Endodermal cell (in vitro differentiated cells): ENCODE data around the gene MTHFD1L. TPM values are rescaled to one million over a fixed set of nuclear protein-coding genes. Genes with fewer than 3 reads are reported as not detected.

ENCODE experiments used
- DNase-seq: peaks from one replicate; pipeline ENCODE4 v3.0.0-alpha.2; 2017
- H3K27ac ChIP-seq: 2 replicates; pipeline ENCODE4 v1.5.1; 2013; ENCODE audit warnings: mild to moderate bottlenecking, low read depth, low read length, moderate library complexity
- H3K27me3 ChIP-seq: 2 replicates; pipeline ENCODE4 v1.6.1; 2013; ENCODE audit warnings: mild to moderate bottlenecking, low read length, moderate library complexity; ENCODE audit not compliant: insufficient read depth, control insufficient read depth, poor library complexity, severe bottlenecking
- H3K36me3 ChIP-seq: 2 replicates; pipeline ENCODE4 v1.7.0; 2013; ENCODE audit warnings: mild to moderate bottlenecking, low read length, moderate library complexity; ENCODE audit not compliant: control insufficient read depth, insufficient read depth
- H3K4me1 ChIP-seq: one replicate; pipeline ENCODE4 v1.7.0; 2013; ENCODE audit warnings: low read length; ENCODE audit not compliant: control insufficient read depth, insufficient read depth
- H3K4me3 ChIP-seq: 2 replicates; pipeline ENCODE4 v1.5.1; 2013; ENCODE audit warnings: mild to moderate bottlenecking, low read length, moderate library complexity
- H3K9ac ChIP-seq: 2 replicates; pipeline ENCODE4 v1.6.1; 2013; ENCODE audit warnings: mild to moderate bottlenecking, low read length, moderate library complexity; ENCODE audit not compliant: poor library complexity, severe bottlenecking; ENCODE audit errors: extremely low read depth
- H3K9me3 ChIP-seq: 2 replicates; pipeline ENCODE4 v1.6.1; 2013; ENCODE audit warnings: mild to moderate bottlenecking, low read length, moderate library complexity; ENCODE audit not compliant: control insufficient read depth
- H3K27ac Mint-ChIP-seq: 2 replicates; pipeline ENCODE4 v1.8.0; 2020; ENCODE audit warnings: mixed read lengths
- H3K27me3 Mint-ChIP-seq: 2 replicates; pipeline ENCODE4 v1.8.0; 2021; ENCODE audit warnings: mild to moderate bottlenecking, mixed read lengths; ENCODE audit not compliant: insufficient read depth
- H3K36me3 Mint-ChIP-seq: 2 replicates; pipeline ENCODE4 v1.8.0; 2020; ENCODE audit warnings: low read depth, mixed read lengths
- H3K4me1 Mint-ChIP-seq: 2 replicates; pipeline ENCODE4 v1.8.0; 2020; ENCODE audit warnings: mixed read lengths
- H3K4me3 Mint-ChIP-seq: 2 replicates; pipeline ENCODE4 v1.8.0; 2020; ENCODE audit warnings: mild to moderate bottlenecking, moderate library complexity, mixed read lengths
- H3K9me3 Mint-ChIP-seq: 2 replicates; pipeline ENCODE4 v1.8.0; 2020; ENCODE audit warnings: mild to moderate bottlenecking, mixed read lengths
- WGBS, 2 experiments: methylation state at CpG; one replicate each; pipeline versions ENCODE4 v1.1.5 to v1.1.7; 2013; ENCODE audit warnings: missing lambda C conversion rate in 2 of 2, mixed read lengths in 1 of 2; ENCODE audit not compliant: insufficient coverage in 1 of 2, insufficient read length in 1 of 2; 5-methylcytosine and 5-hydroxymethylcytosine counted together
- total RNA-seq, 2 donors: library from RNA; stranded (reverse); fragmentation: NEBNext Ultra II Directional in 1 of 2; extraction: Animal tissue kit (Norgen Biotek cat#: 25700) in 1 of 2; gene quantifications; 2 replicates in 1 of 2; 3 replicates in 1 of 2; pipeline ENCODE4 v1.2.1, GENCODE V29; 2021
- TF ChIP-seq, protein P1 (sequence below): fragments of 200-600 bp; sonication (generic); conservative IDR thresholded peaks from 2 replicates; pipeline ENCODE4 v1.5.0; 2021; ENCODE audit warnings: antibody characterized with exemption, mild to moderate bottlenecking

The MTHFD1L gene
- total RNA-seq, 2 donors from 2014 or later = 70.2 to 72.6 TPM

DNA sequence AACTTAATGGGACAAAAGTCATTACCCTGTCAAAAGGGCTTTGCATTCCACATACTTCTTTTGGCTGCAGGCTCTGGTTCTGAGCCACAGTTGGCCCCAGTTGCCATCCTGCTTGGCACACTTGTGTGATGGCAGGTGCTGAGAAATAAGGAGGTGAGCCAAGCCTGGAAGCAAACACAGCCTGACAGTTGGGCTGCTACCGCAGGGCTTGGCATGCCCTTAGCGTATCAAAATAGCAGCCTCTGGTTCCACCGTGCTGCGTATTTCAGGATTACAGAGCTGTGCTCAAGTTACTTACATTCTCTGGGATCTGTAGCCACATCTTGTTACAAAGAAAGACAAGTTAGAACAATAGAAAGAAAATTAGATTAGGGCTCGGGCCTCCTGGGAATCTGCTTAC, 11.1 kb downstream of the MTHFD1L start:
- WGBS, 2 experiments = 82 to 85% methylated on average over 5 of the region's 5 CpGs
- Mint-ChIP-seq H3K4me1 (peaks cover 43% of the 10 kb centered on the region), H3K4me3 (no peak overlapping the region), H3K36me3 (peaks cover 32% of the 10 kb centered on the region), H3K27me3 (no peaks in the 10 kb centered on the region), H3K27ac (peak overlapping the region; percentile 85), H3K9me3 (no peaks in the 10 kb centered on the region)
- no peak for DNase-seq
- Histone ChIP-seq H3K27me3 (no peaks in the 10 kb centered on the region), H3K9ac (no peak overlapping the region), H3K27ac (no peak overlapping the region), H3K4me1 (peaks cover 17% of the 10 kb centered on the region), H3K4me3 (no peak overlapping the region), H3K9me3 (no peaks in the 10 kb centered on the region), H3K36me3 (peaks cover 37% of the 10 kb centered on the region)
- TF ChIP-seq, protein P1, sequence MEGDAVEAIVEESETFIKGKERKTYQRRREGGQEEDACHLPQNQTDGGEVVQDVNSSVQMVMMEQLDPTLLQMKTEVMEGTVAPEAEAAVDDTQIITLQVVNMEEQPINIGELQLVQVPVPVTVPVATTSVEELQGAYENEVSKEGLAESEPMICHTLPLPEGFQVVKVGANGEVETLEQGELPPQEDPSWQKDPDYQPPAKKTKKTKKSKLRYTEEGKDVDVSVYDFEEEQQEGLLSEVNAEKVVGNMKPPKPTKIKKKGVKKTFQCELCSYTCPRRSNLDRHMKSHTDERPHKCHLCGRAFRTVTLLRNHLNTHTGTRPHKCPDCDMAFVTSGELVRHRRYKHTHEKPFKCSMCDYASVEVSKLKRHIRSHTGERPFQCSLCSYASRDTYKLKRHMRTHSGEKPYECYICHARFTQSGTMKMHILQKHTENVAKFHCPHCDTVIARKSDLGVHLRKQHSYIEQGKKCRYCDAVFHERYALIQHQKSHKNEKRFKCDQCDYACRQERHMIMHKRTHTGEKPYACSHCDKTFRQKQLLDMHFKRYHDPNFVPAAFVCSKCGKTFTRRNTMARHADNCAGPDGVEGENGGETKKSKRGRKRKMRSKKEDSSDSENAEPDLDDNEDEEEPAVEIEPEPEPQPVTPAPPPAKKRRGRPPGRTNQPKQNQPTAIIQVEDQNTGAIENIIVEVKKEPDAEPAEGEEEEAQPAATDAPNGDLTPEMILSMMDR = no peak

DNA sequence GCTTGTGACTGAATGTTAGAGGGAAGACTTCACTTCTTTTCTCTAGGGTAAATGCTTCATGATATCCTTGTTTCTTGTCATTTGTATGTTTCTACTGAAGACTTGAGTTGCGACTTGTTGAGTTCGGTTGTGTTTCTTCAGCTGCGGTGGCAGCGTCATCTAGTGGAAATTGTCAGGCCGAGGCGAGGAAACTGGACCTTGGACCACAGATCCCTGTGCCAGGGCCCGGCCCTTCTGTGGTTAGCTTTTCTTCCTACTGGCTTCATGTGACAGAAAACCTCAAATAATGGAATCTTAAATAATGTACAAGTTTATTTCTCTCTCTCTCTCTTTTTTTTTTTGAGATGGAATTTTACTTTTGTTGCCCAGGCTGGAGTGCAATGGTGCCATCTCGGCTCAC, 12.4 kb downstream of the MTHFD1L start:
- no peak overlapping the region for H3K4me3 Mint-ChIP-seq
- WGBS, 2 experiments = 93 to 96% methylated on average over 6 to 8 of the region's 8 CpGs
- no peaks in the 10 kb centered on the region for H3K27me3 Mint-ChIP-seq
- H3K4me3 ChIP-seq = no peak overlapping the region
- no peak for DNase-seq
- no peaks in the 10 kb centered on the region for H3K9me3 ChIP-seq
- no peaks in the 10 kb centered on the region for H3K9me3 Mint-ChIP-seq
- peaks cover 47% of the 10 kb centered on the region for H3K4me1 Mint-ChIP-seq
- H3K27ac ChIP-seq = no peak overlapping the region
- peaks cover 22% of the 10 kb centered on the region for H3K36me3 Mint-ChIP-seq
- H3K4me1 ChIP-seq = peaks cover 22% of the 10 kb centered on the region
- H3K36me3 ChIP-seq = peaks cover 40% of the 10 kb centered on the region
- H3K27me3 ChIP-seq = no peaks in the 10 kb centered on the region
- TF ChIP-seq, protein P1 = no peak
- no peak overlapping the region for H3K9ac ChIP-seq
- H3K27ac Mint-ChIP-seq = peak overlapping the region; percentile 91

DNA sequence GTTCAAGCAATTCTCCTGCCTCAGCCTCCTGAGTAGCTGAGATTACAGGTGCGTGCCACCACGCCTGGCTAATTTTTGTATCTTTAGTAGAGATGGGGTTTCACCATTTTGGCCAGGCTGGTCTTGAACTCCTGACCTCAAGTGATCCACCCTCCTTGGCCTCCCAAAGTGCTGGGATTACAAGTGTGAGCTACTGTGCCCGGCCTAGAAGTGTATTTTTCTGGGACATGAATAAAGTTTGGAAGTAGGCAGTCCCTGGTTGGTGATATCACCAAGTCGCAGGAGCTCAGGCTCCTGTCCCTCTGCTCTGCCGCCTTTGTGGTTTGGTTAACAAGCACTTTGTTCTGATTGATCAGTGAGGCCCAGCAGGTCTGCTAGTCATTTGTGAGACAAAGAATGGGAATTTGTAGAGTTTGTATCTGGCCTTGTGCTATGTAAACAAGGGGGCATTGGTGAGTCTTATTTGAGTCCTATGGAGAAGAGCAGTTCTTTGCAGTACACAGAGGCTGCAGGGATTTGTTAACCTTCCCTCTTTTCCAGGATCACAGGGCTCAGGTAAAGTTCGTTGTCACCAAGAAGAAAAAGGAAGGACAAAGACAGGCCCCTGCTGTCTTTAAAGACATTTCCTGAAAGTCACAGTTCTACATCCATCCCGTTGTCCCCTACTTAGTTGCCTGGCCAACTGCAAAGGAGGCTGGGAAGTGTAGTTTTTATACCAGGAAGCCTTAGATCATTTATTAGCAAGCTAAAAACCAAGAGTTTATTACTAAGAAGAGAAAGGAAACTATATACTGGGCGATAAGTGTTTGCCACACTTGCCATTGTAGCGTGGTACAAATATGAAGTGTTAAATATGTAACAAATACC, 13.1 kb downstream of the MTHFD1L start:
- 35 to 40% methylated on average over 4 to 7 of the region's 9 CpGs for WGBS, 2 experiments
- no peaks in the 10 kb centered on the region for H3K27me3 ChIP-seq
- no peak overlapping the region for H3K4me3 ChIP-seq
- H3K36me3 ChIP-seq = peaks cover 47% of the 10 kb centered on the region
- no peaks in the 10 kb centered on the region for H3K9me3 ChIP-seq
- Mint-ChIP-seq H3K4me3 (peak overlapping the region; percentile 23), H3K27ac (peak overlapping the region; percentile 91), H3K36me3 (peaks cover 26% of the 10 kb centered on the region), H3K27me3 (no peaks in the 10 kb centered on the region), H3K9me3 (no peaks in the 10 kb centered on the region), H3K4me1 (peaks cover 47% of the 10 kb centered on the region)
- peak; percentile 83 for DNase-seq
- no peak overlapping the region for H3K9ac ChIP-seq
- TF ChIP-seq, protein P1 = no peak
- H3K27ac ChIP-seq = peak overlapping the region; percentile 60
- peaks cover 22% of the 10 kb centered on the region for H3K4me1 ChIP-seq
